Renal cortical epithelial cell (primary cell): ENCODE results near the gene RBBP6. TPM values are rescaled to one million over a fixed set of nuclear protein-coding genes. Genes with fewer than 3 reads are reported as not detected.

Experiments used
- total RNA-seq: library from RNA; depleted of rRNA; stranded (reverse); fragments of >200 nt; gene quantifications from 2 replicates; pipeline ENCODE4 v1.2.3, GENCODE V29; 2014

RBBP6 gene
- total RNA-seq, 1 donor from 2014 or later, result 35.2 TPM

Other genes starting within 250 kb of the RBBP6 start
- 12.5 and 34.1 TPM in 2 replicates for gene TNRC6A, start 190.1 kb downstream of the RBBP6 start, total RNA-seq